DOHH2 (cell line): ENCODE data around the gene GAS7.

ENCODE experiments used
- CTCF ChIP-seq: fragments of 200-600 bp; sonication (generic); IDR thresholded peaks from one replicate; pipeline ENCODE4 v1.5.1; 2014; ENCODE audit warnings: antibody characterized with exemption, mild to moderate bottlenecking, low read depth, low read length; ENCODE audit not compliant: poor library complexity, severe bottlenecking
- EZH2phosphoT487 ChIP-seq: fragments of 200-600 bp; sonication (generic); IDR thresholded peaks from 2 replicates; pipeline ENCODE4 v1.6.1; 2017; ENCODE audit warnings: borderline replicate concordance, mild to moderate bottlenecking, antibody characterized with exemption, low read length, moderate library complexity, mixed read lengths

- TF ChIP-seq CTCF (no peak), EZH2phosphoT487 (no peak)
These were observed 49.4 kb upstream of the GAS7 start for GRCh38 chr17:10247810-10248209.
